Neural cell (in vitro differentiated cells): ENCODE results near the gene OCIAD1. TPM values are rescaled to one million over a fixed set of nuclear protein-coding genes. Genes with fewer than 3 reads are reported as not detected.

ENCODE experiments used
- H2AFZ ChIP-seq: fragments of 200-600, 300-800 bp; sonication (generic), shearing (Covaris generic); 2 replicates; pipeline ENCODE4 v1.6.0; 2014; ENCODE audit warnings: low read depth, mild to moderate bottlenecking, antibody characterized with exemption, low read length, moderate library complexity
- H3F3A ChIP-seq: fragments of 200-600 bp; shearing (Covaris generic); 2 replicates; pipeline ENCODE4 v1.6.1; 2016; ENCODE audit warnings: mild to moderate bottlenecking, moderate library complexity, mixed read lengths, antibody characterized with exemption, low read length; ENCODE audit not compliant: insufficient read depth, poor library complexity, severe bottlenecking
- H3K27ac ChIP-seq: fragments of 200-600, 300-800 bp; sonication (generic), shearing (Covaris generic); 2 replicates; pipeline ENCODE4 v1.5.1; 2014; ENCODE audit warnings: mild to moderate bottlenecking, low read length, moderate library complexity
- H3K27me3 ChIP-seq: fragments of 300-800, 200-600 bp; sonication (generic), shearing (Covaris generic); 2 replicates; pipeline ENCODE4 v1.6.0; 2014; ENCODE audit warnings: mild to moderate bottlenecking, low read depth, low read length, moderate library complexity; ENCODE audit not compliant: insufficient read depth
- H3K36me3 ChIP-seq: fragments of 300-800, 200-600 bp; sonication (generic), shearing (Covaris generic); 2 replicates; pipeline ENCODE4 v1.5.1; 2014; ENCODE audit warnings: mild to moderate bottlenecking, antibody characterized with exemption, low read length, moderate library complexity; ENCODE audit not compliant: insufficient read depth
- H3K4me2 ChIP-seq: fragments of 300-800, 200-600 bp; sonication (generic), shearing (Covaris generic); 2 replicates; pipeline ENCODE4 v1.6.0; 2014; ENCODE audit warnings: mild to moderate bottlenecking, low read length
- H3K4me3 ChIP-seq: fragments of 300-800, 200-600 bp; sonication (generic), shearing (Covaris generic); 2 replicates; pipeline ENCODE4 v1.5.1; 2014; ENCODE audit warnings: mild to moderate bottlenecking, low read length, moderate library complexity
- H3K79me2 ChIP-seq: fragments of 200-600 bp; shearing (Covaris generic); replicated peaks from 2 replicates; pipeline ENCODE4 v1.6.0; 2014; ENCODE audit warnings: mild to moderate bottlenecking, low read length, moderate library complexity; ENCODE audit not compliant: insufficient read depth
- H3K9ac ChIP-seq: fragments of 300-800, 200-600 bp; sonication (generic), shearing (Covaris generic); 2 replicates; pipeline ENCODE4 v1.6.1; 2016; ENCODE audit warnings: mild to moderate bottlenecking, low read length, mixed read lengths
- H3K9me2 ChIP-seq: fragments of 200-600 bp; shearing (Covaris generic); 2 replicates; pipeline ENCODE4 v1.6.1; 2016; ENCODE audit warnings: mild to moderate bottlenecking, low read length, mixed read lengths; ENCODE audit not compliant: insufficient read depth
- H3K9me3 ChIP-seq: fragments of 200-600, 300-800 bp; sonication (generic), shearing (Covaris generic); 2 replicates; pipeline ENCODE4 v1.6.1; 2016; ENCODE audit warnings: mild to moderate bottlenecking, mixed run types, low read length, moderate library complexity, mixed read lengths
- H4K20me1 ChIP-seq: fragments of 200-600 bp; shearing (Covaris generic); 2 replicates; pipeline ENCODE4 v1.6.1; 2016; ENCODE audit warnings: mild to moderate bottlenecking, mixed run types; ENCODE audit not compliant: insufficient read depth
- EP300 ChIP-seq: fragments of 450-650 bp; conservative IDR thresholded peaks from 2 replicates; pipeline ENCODE4 v1.6.1; 2014; ENCODE audit warnings: antibody characterized with exemption, mild to moderate bottlenecking, moderate library complexity; ENCODE audit not compliant: poor library complexity, severe bottlenecking
- EZH2 ChIP-seq: fragments of 200-600, 300-800 bp; shearing (Covaris generic), sonication (generic); IDR thresholded peaks from 2 replicates; pipeline ENCODE4 v1.6.1; 2014; ENCODE audit warnings: antibody characterized with exemption, low read length, borderline replicate concordance, mild to moderate bottlenecking; ENCODE audit not compliant: insufficient read depth, poor library complexity, severe bottlenecking
- MXI1 ChIP-seq: fragments of 450-650 bp; conservative IDR thresholded peaks from 2 replicates; pipeline ENCODE4 v1.6.1; 2014; ENCODE audit warnings: antibody characterized with exemption, mild to moderate bottlenecking; ENCODE audit not compliant: poor library complexity, severe bottlenecking
- POLR2AphosphoS5 ChIP-seq: IDR thresholded peaks from 2 replicates; pipeline ENCODE4 v1.6.1; 2012
- RAD21 ChIP-seq: fragments of 450-650 bp; conservative IDR thresholded peaks from 2 replicates; pipeline ENCODE4 v1.6.1; 2014; ENCODE audit warnings: antibody characterized with exemption, mild to moderate bottlenecking, moderate library complexity
- SMC3 ChIP-seq: fragments of 450-650 bp; conservative IDR thresholded peaks from 2 replicates; pipeline ENCODE4 v1.6.1; 2014; ENCODE audit warnings: antibody characterized with exemption, mild to moderate bottlenecking, moderate library complexity; ENCODE audit not compliant: poor library complexity
- TAF1 ChIP-seq: IDR thresholded peaks from 2 replicates; pipeline ENCODE4 v1.6.1; 2012; ENCODE audit warnings: low read depth
- polyA plus RNA-seq: library from polyadenylated mRNA; depleted of rRNA; stranded (reverse); fragments of >200 nt; gene quantifications from 2 replicates; pipeline ENCODE4 v1.2.3, GENCODE V29; 2014
- TF ChIP-seq, protein P1 (sequence below): fragments of 450-650 bp; IDR thresholded peaks from 2 replicates; pipeline ENCODE4 v1.5.1; 2014; ENCODE audit warnings: antibody characterized with exemption, mild to moderate bottlenecking, moderate library complexity; ENCODE audit not compliant: poor library complexity, severe bottlenecking
- TF ChIP-seq, protein P2 (sequence below): IDR thresholded peaks from 2 replicates; pipeline ENCODE4 v1.6.1; 2012; ENCODE audit warnings: borderline replicate concordance

Gene OCIAD1
- polyA plus RNA-seq, 1 donor from 2014 or later: 449 TPM

DNA sequence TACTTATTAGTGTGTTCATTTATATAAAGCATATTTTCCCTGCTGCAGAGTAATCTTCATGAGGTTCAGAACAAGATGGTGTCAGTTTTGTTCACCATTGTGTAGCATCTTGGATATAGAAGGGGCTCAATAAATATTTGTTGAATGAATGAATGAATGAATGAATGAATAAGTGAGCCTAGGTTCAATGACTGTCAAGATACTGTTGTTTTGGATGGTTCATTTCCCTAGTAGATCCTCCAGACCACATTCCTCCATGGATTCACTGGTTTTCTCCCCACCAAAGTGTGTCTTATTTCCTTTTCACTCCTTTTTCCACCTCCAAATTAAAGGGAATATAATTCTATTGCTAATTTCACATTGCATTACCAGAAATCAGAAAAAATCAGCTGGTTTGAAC is 77.8 kb downstream of the OCIAD1 start:
- no peak overlapping the region for H3K4me3 ChIP-seq
- no peaks in the 10 kb centered on the region for H3K9me3 ChIP-seq
- no peaks in the 10 kb centered on the region for H3K27me3 ChIP-seq
- TF ChIP-seq, protein P1, sequence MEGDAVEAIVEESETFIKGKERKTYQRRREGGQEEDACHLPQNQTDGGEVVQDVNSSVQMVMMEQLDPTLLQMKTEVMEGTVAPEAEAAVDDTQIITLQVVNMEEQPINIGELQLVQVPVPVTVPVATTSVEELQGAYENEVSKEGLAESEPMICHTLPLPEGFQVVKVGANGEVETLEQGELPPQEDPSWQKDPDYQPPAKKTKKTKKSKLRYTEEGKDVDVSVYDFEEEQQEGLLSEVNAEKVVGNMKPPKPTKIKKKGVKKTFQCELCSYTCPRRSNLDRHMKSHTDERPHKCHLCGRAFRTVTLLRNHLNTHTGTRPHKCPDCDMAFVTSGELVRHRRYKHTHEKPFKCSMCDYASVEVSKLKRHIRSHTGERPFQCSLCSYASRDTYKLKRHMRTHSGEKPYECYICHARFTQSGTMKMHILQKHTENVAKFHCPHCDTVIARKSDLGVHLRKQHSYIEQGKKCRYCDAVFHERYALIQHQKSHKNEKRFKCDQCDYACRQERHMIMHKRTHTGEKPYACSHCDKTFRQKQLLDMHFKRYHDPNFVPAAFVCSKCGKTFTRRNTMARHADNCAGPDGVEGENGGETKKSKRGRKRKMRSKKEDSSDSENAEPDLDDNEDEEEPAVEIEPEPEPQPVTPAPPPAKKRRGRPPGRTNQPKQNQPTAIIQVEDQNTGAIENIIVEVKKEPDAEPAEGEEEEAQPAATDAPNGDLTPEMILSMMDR: no peak
- TF ChIP-seq POLR2AphosphoS5: no peak
- no peak for TF ChIP-seq RAD21
- TF ChIP-seq EZH2: no peak
- no peak for TF ChIP-seq SMC3
- TF ChIP-seq EP300: no peak
- no peak for TF ChIP-seq TAF1
- TF ChIP-seq, protein P2, sequence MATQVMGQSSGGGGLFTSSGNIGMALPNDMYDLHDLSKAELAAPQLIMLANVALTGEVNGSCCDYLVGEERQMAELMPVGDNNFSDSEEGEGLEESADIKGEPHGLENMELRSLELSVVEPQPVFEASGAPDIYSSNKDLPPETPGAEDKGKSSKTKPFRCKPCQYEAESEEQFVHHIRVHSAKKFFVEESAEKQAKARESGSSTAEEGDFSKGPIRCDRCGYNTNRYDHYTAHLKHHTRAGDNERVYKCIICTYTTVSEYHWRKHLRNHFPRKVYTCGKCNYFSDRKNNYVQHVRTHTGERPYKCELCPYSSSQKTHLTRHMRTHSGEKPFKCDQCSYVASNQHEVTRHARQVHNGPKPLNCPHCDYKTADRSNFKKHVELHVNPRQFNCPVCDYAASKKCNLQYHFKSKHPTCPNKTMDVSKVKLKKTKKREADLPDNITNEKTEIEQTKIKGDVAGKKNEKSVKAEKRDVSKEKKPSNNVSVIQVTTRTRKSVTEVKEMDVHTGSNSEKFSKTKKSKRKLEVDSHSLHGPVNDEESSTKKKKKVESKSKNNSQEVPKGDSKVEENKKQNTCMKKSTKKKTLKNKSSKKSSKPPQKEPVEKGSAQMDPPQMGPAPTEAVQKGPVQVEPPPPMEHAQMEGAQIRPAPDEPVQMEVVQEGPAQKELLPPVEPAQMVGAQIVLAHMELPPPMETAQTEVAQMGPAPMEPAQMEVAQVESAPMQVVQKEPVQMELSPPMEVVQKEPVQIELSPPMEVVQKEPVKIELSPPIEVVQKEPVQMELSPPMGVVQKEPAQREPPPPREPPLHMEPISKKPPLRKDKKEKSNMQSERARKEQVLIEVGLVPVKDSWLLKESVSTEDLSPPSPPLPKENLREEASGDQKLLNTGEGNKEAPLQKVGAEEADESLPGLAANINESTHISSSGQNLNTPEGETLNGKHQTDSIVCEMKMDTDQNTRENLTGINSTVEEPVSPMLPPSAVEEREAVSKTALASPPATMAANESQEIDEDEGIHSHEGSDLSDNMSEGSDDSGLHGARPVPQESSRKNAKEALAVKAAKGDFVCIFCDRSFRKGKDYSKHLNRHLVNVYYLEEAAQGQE: no peak
- no peak for TF ChIP-seq MXI1
- H2AFZ ChIP-seq: no peak overlapping the region
- no peaks in the 10 kb centered on the region for H3F3A ChIP-seq
- peaks cover 5% of the 10 kb centered on the region for H3K36me3 ChIP-seq
- H4K20me1 ChIP-seq: no peaks in the 10 kb centered on the region
- H3K9ac ChIP-seq: no peak overlapping the region
- H3K79me2 ChIP-seq: peaks cover 3% of the 10 kb centered on the region
- no peaks in the 10 kb centered on the region for H3K9me2 ChIP-seq
- no peak overlapping the region for H3K27ac ChIP-seq
- H3K4me2 ChIP-seq: no peak overlapping the region

DNA sequence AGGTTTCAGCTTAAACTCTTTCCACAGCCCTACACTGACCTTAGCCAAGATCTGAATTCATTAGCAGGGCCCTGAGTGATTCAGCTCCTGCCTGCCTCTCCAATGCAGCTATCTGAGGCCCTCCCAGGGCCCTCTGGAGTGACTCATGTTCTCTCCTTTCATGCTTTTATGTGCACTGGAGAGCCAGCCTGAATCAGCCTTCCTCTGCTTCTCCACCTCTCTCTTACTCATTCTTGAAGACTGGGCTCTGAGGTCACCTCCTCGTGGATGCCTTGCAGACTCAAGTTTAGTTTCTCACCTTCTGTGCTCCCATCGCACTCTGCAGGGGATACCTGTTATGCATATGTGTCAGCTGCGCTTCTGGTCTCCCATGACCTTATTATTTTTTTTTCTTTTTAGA is 78.8 kb downstream of the OCIAD1 start:
- TF ChIP-seq RAD21: no peak
- no peak for TF ChIP-seq EP300
- no peak for TF ChIP-seq SMC3
- TF ChIP-seq, protein P2: no peak
- TF ChIP-seq EZH2: no peak
- Histone ChIP-seq H3F3A (no peaks in the 10 kb centered on the region), H3K9me3 (no peaks in the 10 kb centered on the region), H3K4me3 (no peak overlapping the region), H3K9me2 (no peaks in the 10 kb centered on the region), H3K9ac (no peak overlapping the region), H3K4me2 (no peak overlapping the region), H4K20me1 (no peaks in the 10 kb centered on the region), H3K79me2 (peaks cover 3% of the 10 kb centered on the region), H2AFZ (no peak overlapping the region), H3K36me3 (peaks cover 2% of the 10 kb centered on the region), H3K27ac (no peak overlapping the region), H3K27me3 (no peaks in the 10 kb centered on the region)
